Osteoblast (primary cell): ENCODE measurements around the gene KLRC3. TPM values are rescaled to one million over a fixed set of nuclear protein-coding genes. Genes with fewer than 3 reads are reported as not detected.

Experiments
- DNase-seq: peaks from one replicate; pipeline ENCODE4 v3.0.0; 2011; ENCODE audit warnings: low spot score, mixed read lengths; ENCODE audit not compliant: insufficient read length; ENCODE audit errors: missing footprints
- H2AFZ ChIP-seq: 2 replicates; pipeline ENCODE4 v1.6.0; 2011; ENCODE audit warnings: mild to moderate bottlenecking, low read length
- H3K27ac ChIP-seq: 2 replicates; pipeline ENCODE4 v1.5.1; 2011; ENCODE audit warnings: mild to moderate bottlenecking, low read depth, low read length, moderate library complexity
- H3K27me3 ChIP-seq: 2 replicates; pipeline ENCODE4 v1.6.0; 2012; ENCODE audit warnings: mild to moderate bottlenecking, control low read depth, inconsistent platforms, low read length, moderate library complexity; ENCODE audit not compliant: insufficient read depth
- H3K36me3 ChIP-seq: 2 replicates; pipeline ENCODE4 v1.5.1; 2011; ENCODE audit warnings: mild to moderate bottlenecking, low read length, control low read depth, moderate library complexity; ENCODE audit not compliant: insufficient read depth
- H3K4me1 ChIP-seq: 2 replicates; pipeline ENCODE4 v1.5.1; 2011; ENCODE audit warnings: mild to moderate bottlenecking, low read length, control low read depth, moderate library complexity; ENCODE audit not compliant: insufficient read depth
- H3K4me2 ChIP-seq: 2 replicates; pipeline ENCODE4 v1.6.0; 2011; ENCODE audit warnings: mild to moderate bottlenecking, low read length; ENCODE audit not compliant: insufficient read depth
- H3K4me3 ChIP-seq: fragments of 200-600 bp; sonication (generic); 3 replicates; pipeline ENCODE4 v1.5.1; 2012; ENCODE audit warnings: mild to moderate bottlenecking, low read length, inconsistent platforms; ENCODE audit not compliant: insufficient read depth
- H3K79me2 ChIP-seq: 2 replicates; pipeline ENCODE4 v1.6.0; 2012; ENCODE audit warnings: mild to moderate bottlenecking, low read length, control low read depth, inconsistent platforms; ENCODE audit not compliant: insufficient read depth
- H3K9me3 ChIP-seq: 2 replicates; pipeline ENCODE4 v1.5.1; 2011; ENCODE audit warnings: low read depth, low read length, control low read depth
- H4K20me1 ChIP-seq: 2 replicates; pipeline ENCODE4 v1.6.0; 2012; ENCODE audit warnings: mild to moderate bottlenecking, low read length, control low read depth; ENCODE audit not compliant: insufficient read depth
- total RNA-seq: library from RNA; depleted of rRNA; stranded (reverse); fragments of >200 nt; gene quantifications from 2 replicates; pipeline ENCODE4 v1.2.3, GENCODE V29; 2012
- TF ChIP-seq, protein P1 (sequence below): IDR thresholded peaks from 2 replicates; pipeline ENCODE4 v1.5.1; 2011; ENCODE audit warnings: mild to moderate bottlenecking, low read depth, low read length, moderate library complexity; ENCODE audit errors: extremely low read depth

Gene KLRC3
- total RNA-seq, 1 donor: 0.72 TPM

DNA sequence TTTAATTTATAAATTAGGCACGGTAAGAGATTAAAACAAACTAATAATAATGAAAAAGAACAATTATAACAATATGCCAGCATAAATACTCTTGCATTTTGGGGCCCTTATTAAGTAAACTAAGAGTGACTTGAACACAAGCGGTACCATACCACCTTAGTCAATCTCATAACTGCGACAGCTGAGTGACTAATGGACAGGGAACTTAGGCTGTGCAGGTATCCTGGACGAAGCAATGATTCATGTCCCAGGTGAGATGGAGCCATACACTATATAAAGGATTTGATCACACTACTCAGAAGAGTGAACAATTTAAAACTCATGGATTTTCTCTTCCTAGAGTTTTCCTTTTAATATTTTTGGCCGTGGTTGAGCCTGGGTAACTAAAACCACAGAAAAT, 15.1 kb downstream of the KLRC3 start:
- no peaks in the 10 kb centered on the region for H3K79me2 ChIP-seq
- no peak overlapping the region for H3K27ac ChIP-seq
- no peaks in the 10 kb centered on the region for H3K4me1 ChIP-seq
- DNase-seq: no peak
- no peaks in the 10 kb centered on the region for H4K20me1 ChIP-seq
- no peak overlapping the region for H3K4me2 ChIP-seq
- no peak overlapping the region for H2AFZ ChIP-seq
- TF ChIP-seq, protein P1, sequence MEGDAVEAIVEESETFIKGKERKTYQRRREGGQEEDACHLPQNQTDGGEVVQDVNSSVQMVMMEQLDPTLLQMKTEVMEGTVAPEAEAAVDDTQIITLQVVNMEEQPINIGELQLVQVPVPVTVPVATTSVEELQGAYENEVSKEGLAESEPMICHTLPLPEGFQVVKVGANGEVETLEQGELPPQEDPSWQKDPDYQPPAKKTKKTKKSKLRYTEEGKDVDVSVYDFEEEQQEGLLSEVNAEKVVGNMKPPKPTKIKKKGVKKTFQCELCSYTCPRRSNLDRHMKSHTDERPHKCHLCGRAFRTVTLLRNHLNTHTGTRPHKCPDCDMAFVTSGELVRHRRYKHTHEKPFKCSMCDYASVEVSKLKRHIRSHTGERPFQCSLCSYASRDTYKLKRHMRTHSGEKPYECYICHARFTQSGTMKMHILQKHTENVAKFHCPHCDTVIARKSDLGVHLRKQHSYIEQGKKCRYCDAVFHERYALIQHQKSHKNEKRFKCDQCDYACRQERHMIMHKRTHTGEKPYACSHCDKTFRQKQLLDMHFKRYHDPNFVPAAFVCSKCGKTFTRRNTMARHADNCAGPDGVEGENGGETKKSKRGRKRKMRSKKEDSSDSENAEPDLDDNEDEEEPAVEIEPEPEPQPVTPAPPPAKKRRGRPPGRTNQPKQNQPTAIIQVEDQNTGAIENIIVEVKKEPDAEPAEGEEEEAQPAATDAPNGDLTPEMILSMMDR: no peak
- H3K4me3 ChIP-seq: no peak overlapping the region
- H3K36me3 ChIP-seq: no peaks in the 10 kb centered on the region
- H3K27me3 ChIP-seq: no peaks in the 10 kb centered on the region
- no peaks in the 10 kb centered on the region for H3K9me3 ChIP-seq

DNA sequence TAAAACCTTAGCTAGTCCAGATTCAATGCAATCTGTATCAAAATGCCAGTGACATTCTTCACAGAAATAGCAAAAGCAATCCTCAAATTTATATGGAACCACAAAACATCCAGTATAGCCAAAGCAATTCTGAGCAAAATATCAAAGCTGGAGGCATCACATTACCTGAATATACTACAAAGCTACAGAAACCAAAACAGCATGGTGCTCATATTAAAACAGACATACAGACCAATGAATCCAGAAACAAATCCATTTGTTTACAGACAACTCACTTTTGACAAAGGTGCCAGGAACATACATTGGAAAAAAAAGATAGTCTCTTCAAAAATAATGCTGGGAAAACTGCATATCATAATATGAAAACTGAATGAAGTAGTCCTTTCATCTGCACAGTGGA, 15.6 kb downstream of the KLRC3 start:
- Histone ChIP-seq H3K27ac (no peak overlapping the region), H3K79me2 (no peaks in the 10 kb centered on the region), H4K20me1 (no peaks in the 10 kb centered on the region), H3K27me3 (no peaks in the 10 kb centered on the region), H3K4me1 (no peaks in the 10 kb centered on the region), H3K9me3 (no peaks in the 10 kb centered on the region), H3K4me3 (no peak overlapping the region), H3K4me2 (no peak overlapping the region), H3K36me3 (no peaks in the 10 kb centered on the region), H2AFZ (no peak overlapping the region)
- no peak for DNase-seq
- TF ChIP-seq, protein P1: no peak

DNA sequence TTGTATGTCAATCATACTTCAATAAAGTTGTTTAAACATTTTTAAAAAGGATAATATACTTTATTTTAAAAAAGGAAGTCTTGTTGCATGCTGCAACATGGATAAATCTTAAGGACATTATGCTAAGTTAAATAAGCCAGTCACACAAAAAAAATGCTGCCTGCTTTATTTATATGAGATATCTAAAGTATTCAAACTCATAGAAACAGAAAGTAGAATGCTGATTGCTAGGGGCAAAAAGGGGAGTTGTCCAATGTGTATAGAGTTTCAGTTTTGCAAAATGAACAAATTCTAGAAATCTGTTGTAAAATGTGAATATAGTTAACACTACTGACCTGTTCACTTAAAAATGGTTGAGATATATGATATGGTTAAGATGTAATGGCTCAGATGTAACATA, 19.6 kb downstream of the KLRC3 start:
- no peaks in the 10 kb centered on the region for H3K27me3 ChIP-seq
- H3K4me1 ChIP-seq: no peaks in the 10 kb centered on the region
- H2AFZ ChIP-seq: no peak overlapping the region
- H3K27ac ChIP-seq: no peak overlapping the region
- no peaks in the 10 kb centered on the region for H3K9me3 ChIP-seq
- H3K4me3 ChIP-seq: no peak overlapping the region
- no peaks in the 10 kb centered on the region for H3K79me2 ChIP-seq
- TF ChIP-seq, protein P1: no peak
- no peak for DNase-seq
- no peaks in the 10 kb centered on the region for H4K20me1 ChIP-seq
- H3K4me2 ChIP-seq: no peak overlapping the region
- H3K36me3 ChIP-seq: no peaks in the 10 kb centered on the region

DNA sequence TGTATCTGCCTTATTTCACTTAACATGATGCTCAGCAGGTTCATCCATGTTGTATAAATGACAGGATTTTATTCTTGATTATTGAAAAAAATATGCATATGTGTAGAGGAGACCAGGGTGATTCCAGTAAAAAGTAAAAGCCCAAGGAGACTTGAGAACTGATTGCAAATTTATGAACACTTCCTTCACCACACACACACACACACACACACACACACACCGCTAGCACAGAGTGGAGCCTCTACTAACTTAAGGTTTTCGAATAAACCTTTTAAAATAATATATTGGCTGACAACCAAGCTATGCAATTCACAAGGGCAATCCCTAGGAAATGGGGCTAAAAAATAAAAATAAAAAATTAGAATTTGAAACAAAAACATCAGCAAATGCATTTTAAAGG, 22.2 kb downstream of the KLRC3 start:
- Histone ChIP-seq H3K4me1 (no peaks in the 10 kb centered on the region), H3K4me3 (no peak overlapping the region), H3K79me2 (no peaks in the 10 kb centered on the region), H3K27me3 (no peaks in the 10 kb centered on the region), H3K9me3 (no peaks in the 10 kb centered on the region), H3K4me2 (no peak overlapping the region), H3K36me3 (no peaks in the 10 kb centered on the region), H4K20me1 (no peaks in the 10 kb centered on the region), H2AFZ (no peak overlapping the region), H3K27ac (no peak overlapping the region)
- no peak for DNase-seq
- TF ChIP-seq, protein P1: no peak
